Activated naive CD4-positive, alpha-beta T cell treated with anti-CD3 and anti-CD28 coated beads, Interleukin-2, amount 50 U/mL, for 16 hours (primary cell): ENCODE results near the gene ZNF337.
"Not testable (repeated sequence)": the region's sequence is repeated elsewhere in the genome, so short reads cannot be mapped to it uniquely, and the experiment has no call there.

ENCODE experiments used
- DNase-seq: peaks from one replicate; pipeline ENCODE4 v3.0.0-alpha.2; 2020

The ZNF337 gene

GRCh38 chr20:25696371-25697131 lies at the start of gene ZNF337:
Gene ZNF337, minus strand, starts transcription at chr20:25696853. Its CDS starts 10,436 bp downstream, at chr20:25686417.
- DNase-seq: peak; percentile 94

- DNase-seq: no peak
These were observed 49.1 kb upstream of the ZNF337 start for GRCh38 chr20:25745738-25746137.

DNA sequence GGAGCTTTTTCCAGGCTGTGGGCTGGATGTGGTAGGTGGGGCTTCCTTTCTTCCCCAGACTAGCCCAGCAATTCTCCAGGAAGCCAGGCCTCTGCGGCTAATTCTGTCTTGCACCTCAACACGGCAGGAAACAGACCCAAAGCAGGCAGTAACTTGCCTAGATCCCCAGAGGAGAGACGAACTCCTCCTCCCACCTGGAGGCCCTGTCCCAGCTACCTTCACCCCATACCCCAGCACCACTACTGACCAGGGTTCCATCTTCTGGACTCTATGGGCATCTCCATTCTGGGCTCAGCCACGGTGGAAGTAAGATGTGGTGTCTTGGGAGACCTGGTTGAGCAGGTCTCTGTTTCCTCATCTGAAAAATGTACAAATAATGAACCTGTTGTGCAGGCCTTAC lies 48.4 kb upstream of the ZNF337 start:
- no peak for DNase-seq

DNA sequence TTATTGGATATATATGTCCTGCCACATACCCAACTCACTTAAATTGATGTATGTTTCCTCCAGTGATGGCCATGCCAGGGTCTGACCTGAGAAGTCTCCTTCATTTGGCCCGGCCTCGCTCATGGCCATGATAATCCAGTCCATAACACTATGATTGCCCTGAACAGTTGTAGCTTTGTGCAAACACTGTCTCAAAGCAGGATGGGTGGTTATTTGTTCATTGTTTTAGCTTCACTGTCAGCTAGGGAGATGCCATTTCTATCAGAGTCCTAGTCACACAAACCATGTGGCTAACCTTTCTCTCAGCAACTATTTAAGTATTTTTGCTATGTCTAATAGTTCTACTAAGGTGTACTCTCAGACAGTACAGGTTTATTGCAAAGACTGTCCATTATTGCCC lies 47.6 kb upstream of the ZNF337 start:
- DNase-seq: no peak

GRCh38 chr20:25741088-25741487 lies 44.4 kb upstream of the ZNF337 start:
- DNase-seq: no peak

DNA sequence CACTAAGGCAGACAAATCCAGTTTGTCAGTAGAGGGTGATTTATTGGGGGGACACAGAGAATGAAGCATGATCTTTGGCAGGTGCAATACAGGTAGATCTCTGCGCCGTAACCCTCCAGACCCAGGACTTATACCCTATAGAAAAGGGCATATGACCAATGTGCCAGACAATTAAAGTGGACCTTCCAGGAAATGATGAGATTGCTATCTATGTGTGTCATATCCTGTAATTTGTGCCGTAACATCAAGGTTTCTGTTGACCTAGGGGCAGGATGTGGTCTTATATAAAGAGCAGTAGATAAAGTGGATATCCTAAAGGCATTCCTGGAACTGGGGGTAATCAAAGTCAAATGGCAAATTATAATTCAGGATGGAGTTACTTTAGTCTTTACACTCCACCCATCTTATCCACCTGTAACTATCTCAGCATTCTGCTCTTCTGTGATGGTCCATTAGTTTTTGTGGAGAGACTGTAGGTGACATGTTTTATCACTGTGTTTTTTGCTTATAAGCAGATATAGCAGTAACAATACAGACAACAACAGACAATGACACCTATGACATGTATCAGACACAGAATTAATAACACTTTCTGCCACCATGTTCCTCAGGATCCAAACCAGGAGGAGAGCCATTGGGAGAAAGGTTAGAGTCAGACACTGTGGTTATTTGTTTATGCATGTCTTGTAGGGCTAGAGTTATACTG lies 43.1 kb upstream of the ZNF337 start:
- DNase-seq: no peak

DNA sequence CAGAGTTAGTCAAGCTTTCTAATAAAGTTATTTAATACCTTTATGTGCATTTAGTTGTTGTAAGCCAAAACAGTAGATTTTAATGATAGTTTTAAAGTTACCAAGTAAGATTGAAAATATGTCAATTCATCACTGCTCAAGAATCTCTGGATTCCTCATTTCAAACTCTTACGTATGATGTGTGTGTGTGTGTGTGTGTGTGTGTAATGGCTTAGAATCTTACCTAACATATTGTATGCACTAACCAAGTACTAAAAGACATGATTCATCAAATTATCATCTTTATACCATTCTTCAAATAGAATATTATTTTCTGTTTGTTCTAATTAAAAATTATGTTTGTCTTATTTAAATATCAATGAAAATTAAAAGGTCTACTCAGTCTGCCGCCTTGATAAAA lies 41.5 kb upstream of the ZNF337 start:
- no peak for DNase-seq

DNA sequence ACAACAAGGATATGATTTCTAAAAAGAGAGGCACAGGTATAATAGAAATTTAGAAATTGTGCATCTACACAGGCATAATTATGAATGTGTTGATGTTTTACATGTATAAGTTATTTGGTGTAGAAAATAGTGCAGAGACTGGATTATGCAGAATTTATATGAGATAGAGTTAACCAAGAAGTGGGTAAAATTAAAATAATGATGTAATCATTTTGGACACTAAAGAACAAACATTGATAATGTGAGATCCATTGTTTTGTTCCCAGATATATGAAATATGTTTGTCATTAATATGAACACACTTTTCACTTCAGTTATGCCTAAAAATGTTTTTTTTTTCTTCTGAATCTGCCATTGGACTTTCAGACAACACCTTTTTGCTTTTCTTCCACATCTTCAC lies 37.2 kb upstream of the ZNF337 start:
- no peak for DNase-seq

GRCh38 chr20:25730862-25731261 lies 34.2 kb upstream of the ZNF337 start:
- DNase-seq: no peak

- DNase-seq: no peak
These were observed 29.7 kb upstream of the ZNF337 start for GRCh38 chr20:25726357-25726756.

DNA sequence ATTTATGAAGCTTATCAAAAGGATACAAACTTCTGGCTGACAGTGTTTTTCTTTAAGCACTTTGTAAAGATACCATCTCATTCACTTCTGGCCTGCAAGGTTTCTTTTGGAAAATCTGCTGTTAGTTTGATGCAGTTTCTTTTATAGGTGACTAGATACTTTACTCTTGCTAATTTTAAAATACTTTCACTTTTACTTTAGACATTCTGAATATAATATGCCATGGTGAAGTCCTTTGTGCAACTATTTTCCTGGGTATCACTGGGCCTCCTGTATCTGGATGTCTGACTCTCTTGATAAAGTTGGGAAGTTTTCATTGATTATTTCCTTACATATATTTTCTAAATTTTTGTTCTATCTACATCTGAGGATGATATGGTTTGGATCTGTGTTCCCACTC lies 29.0 kb upstream of the ZNF337 start:
- DNase-seq: no peak

GRCh38 chr20:25723975-25724374 lies 27.3 kb upstream of the ZNF337 start:
- no peak for DNase-seq

DNA sequence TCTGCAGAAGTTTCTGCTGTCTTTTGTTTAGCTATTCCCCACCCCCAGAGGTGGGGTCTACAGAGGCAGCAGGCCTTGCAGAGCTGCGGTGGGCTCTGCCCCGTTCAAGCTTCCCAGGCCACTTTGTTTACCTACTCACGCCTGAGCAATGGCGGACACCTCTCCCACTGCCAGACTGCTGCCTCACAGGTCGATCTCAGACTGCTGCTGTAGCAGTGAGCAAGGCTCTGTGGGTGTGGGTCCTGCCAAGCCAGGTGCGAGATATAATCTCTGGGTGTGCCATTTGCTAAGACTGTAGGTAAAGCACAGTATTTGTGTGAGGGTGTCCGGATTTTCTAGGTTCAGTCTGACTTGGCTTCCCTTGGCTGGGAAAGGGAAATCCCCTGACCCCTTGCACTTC lies 23.6 kb upstream of the ZNF337 start:
- no peak for DNase-seq

- not testable (repeated sequence) for DNase-seq
These were observed 22.5 kb upstream of the ZNF337 start for GRCh38 chr20:25718896-25719809.

- DNase-seq: no peak
These were observed 11.0 kb upstream of the ZNF337 start for GRCh38 chr20:25707695-25708094.

GRCh38 chr20:25706793-25707192 lies 10.1 kb upstream of the ZNF337 start:
- DNase-seq: no peak

- DNase-seq: no peak
These were observed 9.2 kb upstream of the ZNF337 start for GRCh38 chr20:25705830-25706351.

DNA sequence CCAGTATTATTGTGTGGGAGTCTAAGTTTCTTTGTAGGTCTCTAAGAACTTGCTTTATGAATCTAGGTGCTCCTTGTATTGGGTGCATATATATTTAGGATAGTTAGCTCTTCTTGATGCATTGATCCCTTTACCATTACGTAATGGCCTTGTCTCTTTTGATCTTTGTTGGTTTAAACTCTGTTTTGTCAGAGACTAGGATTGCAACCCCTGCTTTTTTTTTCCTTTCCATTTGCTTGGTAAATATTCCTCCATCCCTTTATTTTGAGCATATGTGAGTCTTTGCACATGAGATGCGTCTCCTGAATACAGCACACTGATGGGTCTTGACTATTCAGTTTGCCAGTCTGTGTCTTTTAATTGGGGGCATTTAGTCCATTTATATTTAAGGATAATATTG lies 7.7 kb upstream of the ZNF337 start:
- DNase-seq: not testable (repeated sequence)

DNA sequence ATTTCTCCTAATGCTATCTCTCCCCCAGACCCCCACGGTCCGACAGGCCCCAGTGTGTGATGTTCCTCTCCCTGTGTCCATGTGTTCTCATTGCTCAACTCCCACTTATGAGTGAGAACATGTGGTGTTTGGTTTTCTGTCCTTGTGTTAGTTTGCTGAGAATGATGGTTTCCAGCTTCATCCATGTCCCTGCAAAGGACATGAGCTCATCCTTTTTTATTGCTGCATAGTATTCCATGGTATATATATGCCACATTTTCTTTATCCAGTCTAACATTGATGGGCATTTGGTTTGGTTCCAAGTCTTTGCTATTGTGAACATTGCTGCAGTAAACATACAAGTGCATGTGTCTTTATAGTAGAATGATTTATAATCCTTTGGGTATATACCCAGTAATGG lies 4.2 kb upstream of the ZNF337 start:
- not testable (repeated sequence) for DNase-seq

DNA sequence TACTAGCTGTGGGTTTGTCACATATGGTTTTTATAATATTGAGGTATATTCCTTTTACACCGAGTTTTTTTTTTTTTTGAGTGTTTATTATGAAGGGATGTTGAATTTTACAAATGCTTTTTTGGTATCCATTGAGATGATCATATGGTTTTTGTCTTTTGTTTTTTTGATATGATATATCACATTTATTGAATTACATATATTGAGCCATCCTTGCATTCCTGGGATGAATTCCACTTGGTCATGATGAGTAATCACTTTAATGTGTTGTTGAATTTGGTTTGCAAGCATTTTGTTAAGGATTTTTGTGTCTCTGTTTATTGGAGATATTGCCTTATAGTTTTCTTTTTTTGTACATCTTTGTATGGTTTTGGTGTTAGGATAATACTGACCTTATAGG lies 3.3 kb upstream of the ZNF337 start:
- DNase-seq: no peak

DNA sequence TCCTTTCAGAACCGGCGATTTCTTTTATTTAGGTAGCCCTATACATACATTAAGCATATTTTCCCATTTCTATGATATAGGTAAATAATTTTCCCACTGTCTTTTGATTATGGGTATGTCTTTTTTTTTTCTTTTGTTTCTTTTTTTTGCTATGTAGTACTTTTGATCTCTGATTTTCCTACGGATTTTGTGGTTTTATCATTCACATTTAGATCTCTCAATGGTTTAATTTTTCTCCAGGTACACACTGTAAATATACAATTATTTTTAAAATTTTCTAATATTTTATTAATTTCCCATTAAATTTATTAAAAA lies 436 bp upstream of the ZNF337 start:
- no peak for DNase-seq

DNA sequence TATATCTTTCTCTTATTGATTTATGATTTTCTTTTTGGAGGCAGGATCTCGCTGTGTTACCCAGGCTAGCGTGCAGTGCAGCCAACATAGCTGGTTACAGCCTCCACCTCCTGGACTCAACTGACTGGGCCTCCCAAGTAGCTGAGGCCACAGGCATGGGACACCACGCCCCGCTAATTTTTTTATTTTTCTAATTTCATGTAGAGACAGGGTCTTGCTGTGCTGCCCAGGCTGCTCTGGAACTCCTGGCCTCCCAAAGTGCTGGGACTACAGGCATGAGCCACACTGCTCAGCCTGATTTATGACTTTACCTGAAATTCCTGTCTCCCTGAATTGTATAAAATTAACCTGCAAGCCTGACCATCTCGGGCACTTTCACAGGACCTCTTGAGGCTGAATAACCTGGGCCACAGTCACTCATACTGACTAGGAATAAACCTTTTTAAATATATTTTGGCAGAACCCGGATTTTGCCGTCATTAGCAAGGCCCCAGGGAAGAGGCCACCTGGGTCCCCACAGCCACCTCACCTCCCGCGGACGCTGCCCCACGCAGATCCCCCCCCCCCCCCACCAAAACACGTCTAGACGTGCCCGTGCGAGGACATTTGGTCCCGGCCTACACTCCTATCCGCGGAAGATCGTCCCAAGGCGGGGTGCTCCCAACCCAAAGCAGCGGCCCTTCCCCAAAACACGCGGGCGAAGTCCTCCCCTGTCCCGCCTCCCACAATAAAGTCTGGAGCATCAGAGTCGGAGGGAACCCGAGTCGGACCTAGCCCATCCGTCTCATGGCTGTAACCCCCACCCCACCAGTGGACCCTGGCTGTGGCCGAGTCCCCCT lies 902 bp downstream of the ZNF337 start:
- no peak for DNase-seq
